Endodermal cell (in vitro differentiated cells): ENCODE measurements around the gene KCNAB2. TPM values are rescaled to one million over a fixed set of nuclear protein-coding genes. Genes with fewer than 3 reads are reported as not detected.

ENCODE experiments used
- DNase-seq: peaks from one replicate; pipeline ENCODE4 v3.0.0-alpha.2; 2017
- H3K27ac ChIP-seq: 2 replicates; pipeline ENCODE4 v1.5.1; 2013; ENCODE audit warnings: mild to moderate bottlenecking, low read depth, low read length, moderate library complexity
- H3K27me3 ChIP-seq: 2 replicates; pipeline ENCODE4 v1.6.1; 2013; ENCODE audit warnings: mild to moderate bottlenecking, low read length, moderate library complexity; ENCODE audit not compliant: insufficient read depth, control insufficient read depth, poor library complexity, severe bottlenecking
- H3K36me3 ChIP-seq: 2 replicates; pipeline ENCODE4 v1.7.0; 2013; ENCODE audit warnings: mild to moderate bottlenecking, low read length, moderate library complexity; ENCODE audit not compliant: control insufficient read depth, insufficient read depth
- H3K4me1 ChIP-seq: one replicate; pipeline ENCODE4 v1.7.0; 2013; ENCODE audit warnings: low read length; ENCODE audit not compliant: control insufficient read depth, insufficient read depth
- H3K4me3 ChIP-seq: 2 replicates; pipeline ENCODE4 v1.5.1; 2013; ENCODE audit warnings: mild to moderate bottlenecking, low read length, moderate library complexity
- H3K9ac ChIP-seq: 2 replicates; pipeline ENCODE4 v1.6.1; 2013; ENCODE audit warnings: mild to moderate bottlenecking, low read length, moderate library complexity; ENCODE audit not compliant: poor library complexity, severe bottlenecking; ENCODE audit errors: extremely low read depth
- H3K9me3 ChIP-seq: 2 replicates; pipeline ENCODE4 v1.6.1; 2013; ENCODE audit warnings: mild to moderate bottlenecking, low read length, moderate library complexity; ENCODE audit not compliant: control insufficient read depth
- H3K27ac Mint-ChIP-seq: 2 replicates; pipeline ENCODE4 v1.8.0; 2020; ENCODE audit warnings: mixed read lengths
- H3K27me3 Mint-ChIP-seq: 2 replicates; pipeline ENCODE4 v1.8.0; 2021; ENCODE audit warnings: mild to moderate bottlenecking, mixed read lengths; ENCODE audit not compliant: insufficient read depth
- H3K36me3 Mint-ChIP-seq: 2 replicates; pipeline ENCODE4 v1.8.0; 2020; ENCODE audit warnings: low read depth, mixed read lengths
- H3K4me1 Mint-ChIP-seq: 2 replicates; pipeline ENCODE4 v1.8.0; 2020; ENCODE audit warnings: mixed read lengths
- H3K4me3 Mint-ChIP-seq: 2 replicates; pipeline ENCODE4 v1.8.0; 2020; ENCODE audit warnings: mild to moderate bottlenecking, moderate library complexity, mixed read lengths
- H3K9me3 Mint-ChIP-seq: 2 replicates; pipeline ENCODE4 v1.8.0; 2020; ENCODE audit warnings: mild to moderate bottlenecking, mixed read lengths
- CTCF ChIP-seq: fragments of 200-600 bp; sonication (generic); conservative IDR thresholded peaks from 2 replicates; pipeline ENCODE4 v1.5.0; 2021; ENCODE audit warnings: antibody characterized with exemption, mild to moderate bottlenecking
- WGBS, 2 experiments: methylation state at CpG; one replicate each; pipeline versions ENCODE4 v1.1.5 to v1.1.7; 2013; ENCODE audit warnings: missing lambda C conversion rate in 2 of 2, mixed read lengths in 1 of 2; ENCODE audit not compliant: insufficient coverage in 1 of 2, insufficient read length in 1 of 2; 5-methylcytosine and 5-hydroxymethylcytosine counted together
- total RNA-seq, 2 donors: library from RNA; stranded (reverse); fragmentation: NEBNext Ultra II Directional in 1 of 2; extraction: Animal tissue kit (Norgen Biotek cat#: 25700) in 1 of 2; gene quantifications; 2 replicates in 1 of 2; 3 replicates in 1 of 2; pipeline ENCODE4 v1.2.1, GENCODE V29; 2021

Gene KCNAB2
- total RNA-seq, 2 donors from 2014 or later = 14.9 to 22.9 TPM

GRCh38 chr1:5998051-5998905 lies 47.4 kb upstream of the KCNAB2 start:
- no peak for TF ChIP-seq CTCF
- Histone ChIP-seq H3K36me3 (no peaks in the 10 kb centered on the region), H3K4me1 (no peaks in the 10 kb centered on the region), H3K27ac (no peak overlapping the region), H3K9me3 (no peaks in the 10 kb centered on the region), H3K4me3 (no peak overlapping the region), H3K27me3 (peaks cover 7% of the 10 kb centered on the region), H3K9ac (no peak overlapping the region)
- Mint-ChIP-seq H3K36me3 (no peaks in the 10 kb centered on the region), H3K4me1 (peaks cover 17% of the 10 kb centered on the region), H3K27ac (no peak overlapping the region), H3K9me3 (no peaks in the 10 kb centered on the region), H3K4me3 (no peak overlapping the region), H3K27me3 (peaks cover 5% of the 10 kb centered on the region)
- WGBS, 2 experiments = 86 to 91% methylated on average over 9 to 12 of the region's 12 CpGs
- DNase-seq = no peak

GRCh38 chr1:5998906-5999301 lies 46.8 kb upstream of the KCNAB2 start:
- Histone ChIP-seq H3K27me3 (peaks cover 10% of the 10 kb centered on the region), H3K9ac (no peak overlapping the region), H3K36me3 (no peaks in the 10 kb centered on the region), H3K27ac (no peak overlapping the region), H3K9me3 (no peaks in the 10 kb centered on the region), H3K4me1 (peaks cover 3% of the 10 kb centered on the region), H3K4me3 (no peak overlapping the region)
- WGBS, 2 experiments = 93 to 94% methylated on average over 16 to 19 of the region's 19 CpGs
- no peak for TF ChIP-seq CTCF
- no peak overlapping the region for H3K27ac Mint-ChIP-seq
- H3K36me3 Mint-ChIP-seq = no peaks in the 10 kb centered on the region
- H3K9me3 Mint-ChIP-seq = no peaks in the 10 kb centered on the region
- DNase-seq = no peak
- peaks cover 3% of the 10 kb centered on the region for H3K27me3 Mint-ChIP-seq
- H3K4me1 Mint-ChIP-seq = peaks cover 17% of the 10 kb centered on the region
- no peak overlapping the region for H3K4me3 Mint-ChIP-seq

- Histone ChIP-seq H3K27me3 (peaks cover 5% of the 10 kb centered on the region), H3K4me1 (peaks cover 10% of the 10 kb centered on the region), H3K36me3 (no peaks in the 10 kb centered on the region), H3K9me3 (no peaks in the 10 kb centered on the region), H3K9ac (no peak overlapping the region), H3K4me3 (no peak overlapping the region), H3K27ac (no peak overlapping the region)
- TF ChIP-seq CTCF = no peak
- DNase-seq = no peak
- Mint-ChIP-seq H3K36me3 (no peaks in the 10 kb centered on the region), H3K4me1 (peaks cover 21% of the 10 kb centered on the region), H3K27me3 (peaks cover 2% of the 10 kb centered on the region), H3K9me3 (no peaks in the 10 kb centered on the region), H3K4me3 (no peak overlapping the region), H3K27ac (no peak overlapping the region)
- 91 to 92% methylated on average over 21 to 28 of the region's 28 CpGs for WGBS, 2 experiments
Observed at GRCh38 chr1:5999711-6000443, 45.8 kb upstream of the KCNAB2 start.
